SU-DHL-6 (cell line): ENCODE measurements around the gene ELMO1.

Source experiments
- H2AFZ ChIP-seq: fragments of 200-600 bp; sonication (generic); 2 replicates; pipeline ENCODE4 v1.6.1; 2014; ENCODE audit warnings: low read depth, mild to moderate bottlenecking, moderate library complexity, mixed read lengths, antibody characterized with exemption, low read length; ENCODE audit not compliant: severe bottlenecking
- H3F3A ChIP-seq: fragments of 200-600 bp; shearing (Covaris generic); 2 replicates; pipeline ENCODE4 v1.6.0; 2016; ENCODE audit warnings: antibody characterized with exemption, mild to moderate bottlenecking; ENCODE audit not compliant: insufficient read depth
- H3K27ac ChIP-seq: fragments of 200-600 bp; sonication (generic); 2 replicates; pipeline ENCODE4 v1.5.1; 2016; ENCODE audit warnings: low read depth, mild to moderate bottlenecking, low read length, moderate library complexity, mixed read lengths
- H3K27me3 ChIP-seq: fragments of 200-600 bp; sonication (generic), shearing (Covaris generic); 2 replicates; pipeline ENCODE4 v1.6.0; 2014; ENCODE audit warnings: mild to moderate bottlenecking, low read length
- H3K36me3 ChIP-seq: fragments of 200-600 bp; sonication (generic); 2 replicates; pipeline ENCODE4 v1.6.1; 2014; ENCODE audit warnings: mild to moderate bottlenecking, low read length, mixed read lengths
- H3K4me2 ChIP-seq: fragments of 300-600, 200-600 bp; shearing (Covaris generic), sonication (generic); 2 replicates; pipeline ENCODE4 v1.6.0; 2014; ENCODE audit warnings: low read length, low read depth, mild to moderate bottlenecking; ENCODE audit not compliant: poor library complexity, severe bottlenecking
- H3K4me3 ChIP-seq: fragments of 200-600 bp; sonication (generic); 2 replicates; pipeline ENCODE4 v1.5.1; 2014; ENCODE audit warnings: antibody characterized with exemption, low read length, mild to moderate bottlenecking, mixed read lengths; ENCODE audit not compliant: insufficient read depth, poor library complexity, severe bottlenecking
- H3K79me2 ChIP-seq: fragments of 200-600 bp; sonication (generic); 2 replicates; pipeline ENCODE4 v1.6.1; 2014; ENCODE audit warnings: mild to moderate bottlenecking, low read length, moderate library complexity; ENCODE audit not compliant: insufficient read depth
- H3K9ac ChIP-seq: fragments of 200-600 bp; sonication (generic); 2 replicates; pipeline ENCODE4 v1.7.0; 2014; ENCODE audit warnings: mild to moderate bottlenecking, low read length
- H3K9me2 ChIP-seq: fragments of 200-600 bp; sonication (generic); replicated peaks from 2 replicates; pipeline ENCODE4 v1.6.1; 2014; ENCODE audit warnings: low read length; ENCODE audit not compliant: insufficient read depth
- H3K9me3 ChIP-seq: fragments of 200-600 bp; sonication (generic); 2 replicates; pipeline ENCODE4 v1.6.1; 2014; ENCODE audit warnings: low read length, mixed read lengths; ENCODE audit not compliant: insufficient read depth
- H4K20me1 ChIP-seq: fragments of 200-600 bp; sonication (generic); 2 replicates; pipeline ENCODE4 v1.6.1; 2014; ENCODE audit warnings: low read depth, mild to moderate bottlenecking, antibody characterized with exemption, low read length, moderate library complexity, mixed read lengths
- EZH2phosphoT487 ChIP-seq: fragments of 200-600 bp; sonication (generic), shearing (Covaris generic); conservative IDR thresholded peaks from 2 replicates; pipeline ENCODE4 v1.6.1; 2018; ENCODE audit warnings: mild to moderate bottlenecking, antibody characterized with exemption, low read length, moderate library complexity, mixed read lengths
- TF ChIP-seq, protein P1 (sequence below): fragments of 200-600 bp; sonication (generic); IDR thresholded peaks from one replicate; pipeline ENCODE4 v1.5.1; 2017; ENCODE audit warnings: antibody characterized with exemption, mild to moderate bottlenecking, low read length, moderate library complexity; ENCODE audit not compliant: insufficient read depth, poor library complexity, severe bottlenecking

The ELMO1 gene

DNA sequence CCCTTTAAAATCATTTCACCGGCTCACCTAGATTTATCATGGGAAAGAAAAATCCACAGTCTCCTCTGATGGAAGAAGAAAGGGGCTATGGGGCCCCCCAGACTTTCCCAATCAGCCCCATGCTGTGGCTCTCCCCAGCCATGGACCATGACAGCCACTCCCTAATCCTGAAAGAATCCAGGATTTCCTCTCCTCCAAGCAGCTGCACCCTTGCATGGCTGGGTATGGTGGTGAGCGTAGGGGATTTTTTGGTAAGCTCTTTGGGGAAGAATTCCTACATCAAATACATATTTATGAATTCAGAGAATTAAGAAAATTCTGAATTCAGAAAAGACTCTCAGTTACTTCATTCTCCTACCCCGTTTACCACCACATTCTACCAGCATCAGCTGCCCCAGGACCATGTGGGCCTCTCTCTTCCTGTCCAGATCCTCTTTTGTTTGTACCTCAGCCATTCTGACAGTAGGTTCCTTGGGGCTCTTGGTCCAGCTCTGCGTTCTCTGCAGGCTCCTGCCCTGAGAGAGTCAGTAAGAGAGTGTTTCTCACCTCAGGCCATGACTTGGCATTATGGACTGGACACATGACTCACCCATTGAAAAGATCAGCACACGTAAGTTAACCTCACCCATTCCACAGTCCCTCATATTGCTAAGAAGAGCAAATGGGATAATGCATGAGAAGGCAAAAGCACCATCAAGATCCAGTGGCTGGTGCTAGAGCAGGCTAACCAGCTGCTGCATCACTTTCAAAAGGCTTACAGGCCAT lies 337.8 kb downstream of the ELMO1 start:
- Histone ChIP-seq H3K9ac (no peak overlapping the region), H3F3A (no peaks in the 10 kb centered on the region), H3K79me2 (0 out of 2 replicates have a peak, but pooled peaks cover 9% of the 10 kb centered on the region), H2AFZ (no peak overlapping the region), H3K27ac (no peak overlapping the region), H3K4me2 (no peak overlapping the region), H3K4me3 (no peak overlapping the region), H4K20me1 (no peaks in the 10 kb centered on the region), H3K36me3 (no peaks in the 10 kb centered on the region; the same call in 1 of the 2 replicates), H3K9me3 (no peaks in the 10 kb centered on the region), H3K27me3 (no peaks in the 10 kb centered on the region), H3K9me2 (no peaks in the 10 kb centered on the region)
- TF ChIP-seq, protein P1, sequence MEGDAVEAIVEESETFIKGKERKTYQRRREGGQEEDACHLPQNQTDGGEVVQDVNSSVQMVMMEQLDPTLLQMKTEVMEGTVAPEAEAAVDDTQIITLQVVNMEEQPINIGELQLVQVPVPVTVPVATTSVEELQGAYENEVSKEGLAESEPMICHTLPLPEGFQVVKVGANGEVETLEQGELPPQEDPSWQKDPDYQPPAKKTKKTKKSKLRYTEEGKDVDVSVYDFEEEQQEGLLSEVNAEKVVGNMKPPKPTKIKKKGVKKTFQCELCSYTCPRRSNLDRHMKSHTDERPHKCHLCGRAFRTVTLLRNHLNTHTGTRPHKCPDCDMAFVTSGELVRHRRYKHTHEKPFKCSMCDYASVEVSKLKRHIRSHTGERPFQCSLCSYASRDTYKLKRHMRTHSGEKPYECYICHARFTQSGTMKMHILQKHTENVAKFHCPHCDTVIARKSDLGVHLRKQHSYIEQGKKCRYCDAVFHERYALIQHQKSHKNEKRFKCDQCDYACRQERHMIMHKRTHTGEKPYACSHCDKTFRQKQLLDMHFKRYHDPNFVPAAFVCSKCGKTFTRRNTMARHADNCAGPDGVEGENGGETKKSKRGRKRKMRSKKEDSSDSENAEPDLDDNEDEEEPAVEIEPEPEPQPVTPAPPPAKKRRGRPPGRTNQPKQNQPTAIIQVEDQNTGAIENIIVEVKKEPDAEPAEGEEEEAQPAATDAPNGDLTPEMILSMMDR, result no peak
- no peak for TF ChIP-seq EZH2phosphoT487

DNA sequence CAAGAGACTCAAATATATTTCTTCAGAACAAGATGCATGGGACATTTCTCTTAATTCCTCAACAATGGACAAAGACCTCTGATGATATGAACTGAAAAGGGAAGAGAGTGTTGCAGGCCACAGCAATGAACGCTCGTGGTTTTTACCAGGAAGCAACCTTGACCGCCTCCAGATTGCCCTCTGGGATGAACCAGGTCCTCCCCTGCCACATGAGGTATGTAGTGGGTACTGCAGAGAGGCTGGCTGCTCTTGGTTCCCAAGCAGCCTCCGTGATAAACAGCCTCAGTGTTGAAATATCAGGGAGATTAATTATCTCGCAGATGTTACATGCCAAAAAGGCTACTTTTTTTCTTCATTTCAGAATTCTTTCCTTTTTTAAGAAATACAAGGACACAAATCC lies 338.8 kb downstream of the ELMO1 start:
- 0 out of 2 replicates have a peak, but pooled peaks cover 5% of the 10 kb centered on the region for H3K79me2 ChIP-seq
- H2AFZ ChIP-seq, result no peak overlapping the region
- no peaks in the 10 kb centered on the region for H3F3A ChIP-seq
- H3K9me2 ChIP-seq, result no peaks in the 10 kb centered on the region
- H4K20me1 ChIP-seq, result no peaks in the 10 kb centered on the region
- H3K4me2 ChIP-seq, result no peak overlapping the region
- H3K9me3 ChIP-seq, result no peaks in the 10 kb centered on the region
- H3K36me3 ChIP-seq, result no peaks in the 10 kb centered on the region; the same call in 1 of the 2 replicates
- H3K27ac ChIP-seq, result no peak overlapping the region
- TF ChIP-seq, protein P1, result no peak
- TF ChIP-seq EZH2phosphoT487, result no peak
- no peak overlapping the region for H3K4me3 ChIP-seq
- no peak overlapping the region for H3K9ac ChIP-seq
- no peaks in the 10 kb centered on the region for H3K27me3 ChIP-seq

DNA sequence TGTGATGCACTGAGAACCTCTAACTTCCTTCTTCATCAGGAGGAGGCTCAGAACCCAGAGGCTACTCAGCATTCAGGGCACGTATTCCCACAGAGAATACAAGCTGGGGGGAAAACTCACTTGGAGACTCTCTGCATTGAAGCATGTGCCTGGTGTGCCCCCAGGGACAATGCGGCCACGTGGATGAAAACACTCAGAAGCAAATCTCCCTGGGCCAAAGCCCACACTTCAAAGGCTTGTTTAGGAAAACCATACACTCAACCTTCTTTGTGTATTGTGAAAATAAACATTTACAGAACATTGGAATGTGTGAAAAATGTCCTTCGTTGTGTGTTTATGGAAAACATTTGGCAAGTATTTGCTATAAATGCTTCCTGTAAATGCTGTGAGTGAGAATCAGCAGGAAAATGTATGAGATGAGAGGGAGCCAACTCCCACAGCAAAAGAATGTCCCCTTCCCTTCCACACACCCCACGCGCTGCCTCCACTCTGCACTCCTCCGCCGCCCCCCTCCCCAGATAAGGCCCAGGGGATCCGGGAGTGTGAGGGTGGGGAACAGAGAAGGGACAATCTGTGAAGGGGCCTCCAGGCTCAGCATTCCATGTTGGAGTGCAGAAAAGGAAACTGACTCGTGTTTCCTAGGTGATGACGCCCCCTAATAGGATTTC lies 339.5 kb downstream of the ELMO1 start:
- H3K9me3 ChIP-seq, result no peaks in the 10 kb centered on the region
- H2AFZ ChIP-seq, result no peak overlapping the region
- 0 out of 2 replicates have a peak, but pooled peaks cover 5% of the 10 kb centered on the region for H3K79me2 ChIP-seq
- no peak overlapping the region for H3K4me3 ChIP-seq
- H4K20me1 ChIP-seq, result no peaks in the 10 kb centered on the region
- no peak overlapping the region for H3K4me2 ChIP-seq
- no peaks in the 10 kb centered on the region for H3F3A ChIP-seq
- no peaks in the 10 kb centered on the region; the same call in 1 of the 2 replicates for H3K36me3 ChIP-seq
- no peak overlapping the region for H3K9ac ChIP-seq
- H3K9me2 ChIP-seq, result no peaks in the 10 kb centered on the region
- no peak overlapping the region for H3K27ac ChIP-seq
- TF ChIP-seq EZH2phosphoT487, result no peak
- TF ChIP-seq, protein P1, result no peak
- no peaks in the 10 kb centered on the region for H3K27me3 ChIP-seq
